ENCODE data around the gene HOXA2.
A peak's percentile ranks its signal among the peaks of the same experiment; 100 is the strongest.

Gene HOXA2

GRCh38 chr7:27102581-27103442 lies at the start of gene HOXA2:
TSS of gene HOXA2 (minus strand) at chr7:27102683. CDS start at chr7:27102500, 183 bp downstream.
- no peak for DNase-seq

GRCh38 chr7:27151341-27151930 lies 49.0 kb upstream of the HOXA2 start:
- DNase-seq, result no peak

DNA sequence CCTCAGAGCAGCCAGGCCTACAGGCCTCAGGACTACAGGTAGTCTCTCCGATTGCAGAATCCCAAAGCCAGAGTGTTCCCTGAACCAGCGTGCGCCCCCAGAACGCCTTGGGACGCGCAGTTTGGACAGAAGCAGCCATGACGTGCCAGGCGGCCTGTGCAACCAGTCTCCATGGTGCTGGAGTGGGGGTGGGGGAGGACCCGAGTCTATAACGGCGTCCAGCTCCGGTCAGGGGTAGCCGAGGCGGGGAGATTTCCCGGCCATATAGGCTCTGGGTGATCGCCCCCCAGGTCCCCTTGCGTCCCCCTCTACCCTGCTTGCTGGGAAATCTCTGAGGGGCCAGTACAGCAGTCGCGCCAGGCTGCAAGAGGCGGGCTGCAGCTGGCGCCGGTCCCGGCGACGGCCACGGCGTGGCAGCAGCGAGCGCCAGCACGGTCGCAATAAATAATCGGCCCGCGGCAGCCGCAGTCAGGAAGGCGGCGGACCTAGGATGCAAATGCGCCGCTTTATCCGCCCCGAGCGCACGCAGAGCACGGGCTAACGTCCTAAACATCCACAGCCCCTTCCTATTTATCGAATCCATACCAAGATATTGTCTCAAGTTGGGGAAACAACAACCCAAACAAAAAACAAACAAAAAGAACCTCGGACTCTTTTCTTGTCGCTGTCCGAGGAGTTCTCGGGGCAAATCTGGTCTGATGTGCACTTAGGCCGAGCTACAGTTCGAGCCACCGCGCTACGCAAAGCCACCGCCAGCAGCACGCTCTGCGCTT lies 48.3 kb upstream of the HOXA2 start:
- DNase-seq, result peak; percentile 57 to 72

GRCh38 chr7:27149842-27150567 lies 47.5 kb upstream of the HOXA2 start:
- no peak for DNase-seq

DNA sequence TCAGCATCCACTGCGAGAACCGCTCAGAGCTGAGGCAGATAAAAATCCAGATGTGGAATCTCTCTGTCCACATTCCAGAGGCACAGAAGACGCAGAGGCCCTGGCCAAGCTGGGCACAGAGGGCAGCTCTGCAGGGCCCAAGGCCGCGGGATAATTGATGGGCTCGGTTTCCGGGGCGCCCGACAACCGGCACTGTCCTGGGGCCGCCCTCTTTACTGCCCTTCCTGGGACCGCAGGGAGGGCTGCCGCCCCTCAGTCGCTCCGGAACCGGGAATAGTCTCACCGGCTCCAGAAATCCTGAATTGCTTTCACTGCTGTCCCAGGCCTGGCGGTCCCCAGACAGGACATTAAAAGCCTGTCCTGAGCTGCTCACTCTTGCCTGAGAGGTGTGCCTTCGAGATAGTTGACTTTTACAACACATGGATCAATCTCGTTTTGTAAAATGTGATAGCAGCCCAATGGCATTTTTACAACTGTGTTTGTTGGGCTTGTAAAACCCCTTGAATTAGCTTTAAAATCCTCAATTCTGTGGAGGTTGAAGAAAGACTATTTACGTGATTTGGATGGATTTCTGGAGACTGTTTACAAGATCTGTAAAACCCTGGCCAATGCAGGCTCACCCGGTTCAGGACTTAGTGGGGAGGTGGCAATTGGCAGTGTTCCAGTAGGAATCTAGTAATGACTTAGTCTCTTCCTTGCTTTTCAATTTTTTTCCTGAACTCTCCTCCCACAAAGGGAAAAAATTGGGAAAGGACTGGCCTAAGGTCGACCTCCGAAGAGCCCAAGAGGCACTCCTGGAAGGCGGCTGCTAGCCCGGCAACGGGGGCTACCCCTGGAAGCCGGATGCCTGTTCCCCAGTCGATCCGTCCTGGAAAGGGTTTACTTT lies 46.5 kb upstream of the HOXA2 start:
- DNase-seq, result no peak

DNA sequence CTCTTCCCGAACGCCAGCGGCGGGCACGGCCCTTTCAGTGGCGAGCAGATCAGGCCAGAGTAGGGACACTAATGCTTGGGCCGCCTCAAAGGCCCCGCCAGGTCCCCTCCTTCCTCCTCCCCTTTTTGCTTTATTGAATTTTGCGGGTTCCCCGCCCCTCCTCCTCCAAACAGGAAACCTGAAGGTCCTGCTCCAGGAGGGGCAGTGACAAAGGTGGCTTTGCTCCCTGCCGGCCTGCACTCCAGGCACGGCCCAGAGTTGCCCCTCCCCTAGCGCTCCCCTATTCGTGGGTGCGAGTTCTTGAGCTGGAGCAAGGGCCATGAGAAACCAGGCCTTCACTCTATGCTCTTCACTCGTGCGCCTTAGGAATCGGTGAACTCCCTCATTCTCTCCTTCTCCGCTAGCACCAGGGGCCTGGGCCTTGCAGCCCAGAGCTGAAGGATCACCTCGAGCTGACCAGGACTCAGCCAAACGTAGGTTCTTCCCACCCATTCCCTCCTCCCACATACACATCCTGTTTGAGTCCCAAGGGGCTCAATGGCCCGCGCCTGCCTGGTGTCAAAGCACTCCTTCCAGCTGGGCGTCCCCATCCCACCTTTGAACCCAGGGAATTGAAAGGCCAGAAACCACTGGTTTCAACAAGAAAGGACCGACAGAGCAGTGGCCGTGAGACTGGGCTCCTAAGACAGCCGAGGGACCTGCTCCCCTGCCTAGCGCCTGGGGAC lies 45.7 kb upstream of the HOXA2 start:
- DNase-seq, result no peak

GRCh38 chr7:27147199-27148030 lies 44.9 kb upstream of the HOXA2 start, which contains the start of gene HOXA6:
TSS of gene HOXA6 (minus strand) at chr7:27147774. CDS start at chr7:27147749, 25 bp downstream.
- no peak for DNase-seq

DNA sequence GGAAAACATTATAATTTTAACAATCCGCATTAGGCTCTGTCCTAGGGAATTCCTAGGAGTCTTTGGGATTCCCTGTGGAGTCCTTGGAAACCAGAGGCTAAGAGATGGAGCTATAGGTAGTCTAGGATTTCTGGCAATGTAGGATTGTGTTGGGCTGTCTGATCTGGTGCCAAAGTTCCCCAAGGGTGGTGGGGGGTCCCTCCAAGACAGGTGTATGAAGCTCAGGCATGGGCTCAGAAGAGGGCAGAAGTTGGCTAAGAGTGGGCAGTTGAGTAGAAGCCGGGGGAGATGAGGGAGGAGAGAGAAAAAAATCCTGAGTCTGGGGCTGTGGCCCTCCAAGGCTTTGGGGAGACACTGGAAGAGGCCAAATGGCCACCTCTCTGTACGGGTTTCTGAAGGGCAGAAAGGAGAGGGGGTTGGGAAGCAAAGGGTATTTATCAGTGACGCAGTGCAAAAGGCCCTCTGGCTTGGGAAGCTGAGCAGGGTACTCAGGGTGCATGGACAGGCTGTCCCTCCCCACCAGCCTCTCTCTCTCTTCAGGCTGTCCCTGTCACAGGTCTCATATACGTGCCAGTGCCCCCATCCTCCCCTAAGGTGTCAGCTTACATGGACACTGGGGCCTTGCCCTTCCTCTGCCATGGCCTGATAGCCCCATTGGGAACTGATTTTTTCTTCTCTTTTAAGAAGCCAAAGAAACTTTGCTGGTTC lies 44.2 kb upstream of the HOXA2 start:
- DNase-seq, result no peak

GRCh38 chr7:27145914-27146412 lies 43.5 kb upstream of the HOXA2 start:
- no peak for DNase-seq

DNA sequence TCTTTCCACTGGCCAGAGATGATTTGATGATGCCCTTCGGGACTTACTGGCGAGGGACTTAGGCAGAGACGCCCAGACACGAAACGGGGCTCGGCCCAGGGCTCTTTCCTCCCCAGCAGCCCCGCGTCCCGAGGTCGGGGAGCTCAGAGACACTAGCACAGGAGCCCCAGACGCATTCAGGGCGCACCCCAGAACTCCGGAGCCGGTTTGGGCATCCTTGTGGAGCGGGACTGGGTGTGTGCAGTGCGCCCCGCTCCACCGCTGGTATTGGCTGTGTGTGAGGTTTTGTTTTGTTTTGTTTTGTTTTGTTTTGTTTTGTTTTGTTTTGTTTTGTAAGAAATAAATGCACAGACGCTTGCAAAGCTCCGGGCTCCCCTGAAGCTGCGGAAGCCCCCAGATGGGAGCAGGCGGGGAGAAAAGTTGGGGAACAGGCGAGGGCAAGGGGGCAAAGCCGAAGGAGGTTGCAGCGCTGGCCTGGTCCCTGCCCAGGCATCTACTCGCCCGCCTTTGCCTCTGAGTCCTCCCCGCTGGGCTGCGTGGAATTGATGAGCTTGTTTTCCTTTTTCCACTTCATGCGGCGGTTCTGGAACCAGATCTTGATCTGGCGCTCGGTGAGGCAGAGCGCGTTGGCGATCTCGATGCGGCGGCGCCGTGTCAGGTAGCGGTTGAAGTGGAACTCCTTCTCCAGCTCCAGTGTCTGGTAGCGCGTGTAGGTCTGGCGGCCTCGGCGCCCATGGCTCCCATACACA lies 42.9 kb upstream of the HOXA2 start:
- no peak for DNase-seq

GRCh38 chr7:27144781-27145164 lies 42.3 kb upstream of the HOXA2 start:
- no peak for DNase-seq

- no peak for DNase-seq
Measured at GRCh38 chr7:27143950-27144780, 41.7 kb upstream of the HOXA2 start.

DNA sequence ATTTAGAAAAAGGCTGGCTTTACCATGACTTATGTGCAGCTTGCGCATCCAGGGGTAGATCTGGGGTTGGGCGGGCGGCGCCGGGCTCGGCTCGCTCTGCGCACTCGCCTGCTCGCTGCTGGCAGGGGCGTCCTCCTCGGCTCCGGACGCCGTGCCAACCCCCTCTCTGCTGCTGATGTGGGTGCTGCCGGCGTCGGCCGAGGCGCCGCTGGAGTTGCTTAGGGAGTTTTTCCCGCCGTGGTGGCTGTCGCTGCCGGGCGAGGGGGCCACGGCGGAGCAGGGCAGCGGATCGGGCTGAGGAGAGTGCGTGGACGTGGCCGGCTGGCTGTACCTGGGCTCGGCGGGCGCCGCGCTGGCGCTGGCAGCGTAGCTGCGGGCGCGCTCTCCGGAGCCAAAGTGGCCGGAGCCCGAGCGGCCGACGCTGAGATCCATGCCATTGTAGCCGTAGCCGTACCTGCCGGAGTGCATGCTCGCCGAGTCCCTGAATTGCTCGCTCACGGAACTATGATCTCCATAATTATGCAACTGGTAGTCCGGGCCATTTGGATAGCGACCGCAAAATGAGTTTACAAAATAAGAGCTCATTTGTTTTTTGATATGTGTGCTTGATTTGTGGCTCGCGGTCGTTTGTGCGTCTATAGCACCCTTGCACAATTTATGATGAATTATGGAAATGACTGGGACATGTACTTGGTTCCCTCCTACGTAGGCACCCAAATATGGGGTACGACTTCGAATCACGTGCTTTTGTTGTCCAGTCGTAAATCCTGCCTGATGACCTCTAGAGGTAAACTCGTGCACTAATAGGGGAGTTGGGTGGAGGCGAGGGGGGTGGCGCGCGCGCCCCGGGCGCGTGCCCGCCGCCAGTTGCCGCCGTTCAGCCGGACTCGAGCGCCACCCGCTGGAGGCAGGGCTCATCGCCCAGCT lies 40.8 kb upstream of the HOXA2 start, which contains the start of gene HOXA5:
Gene HOXA5 (minus strand): TSS at position 659 of the 927 bp plus-strand sequence. CDS start 74 bp downstream, at position 585.
- DNase-seq, result peak in 1 of 2 donors; percentile 52

DNA sequence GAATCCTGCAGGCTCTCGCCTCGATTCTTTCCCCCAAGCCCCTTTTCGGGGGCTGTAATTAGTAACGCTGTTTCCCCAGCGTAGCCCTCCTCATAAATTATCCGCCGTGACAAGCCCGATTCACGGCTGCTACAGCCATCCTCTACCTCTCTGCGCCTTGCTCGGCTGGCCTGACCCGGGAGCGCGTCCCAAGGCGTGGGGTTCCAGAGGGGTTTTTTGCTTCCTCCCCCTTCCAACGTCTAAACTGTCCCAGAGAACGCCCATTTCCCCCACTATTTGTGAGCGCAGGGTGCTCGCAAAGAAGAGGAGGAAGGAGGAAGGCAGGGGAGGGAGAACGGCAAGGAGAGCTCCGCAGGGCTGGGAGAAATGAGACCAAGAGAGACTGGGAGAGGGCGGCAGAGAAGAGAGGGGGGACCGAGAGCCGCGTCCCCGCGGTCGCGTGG lies 40.1 kb upstream of the HOXA2 start:
- no peak for DNase-seq

GRCh38 chr7:27141923-27142579 lies 39.6 kb upstream of the HOXA2 start:
- no peak for DNase-seq
